Activated naive CD4-positive, alpha-beta T cell treated with anti-CD3 and anti-CD28 coated beads for 36 hours (primary cell): Measurements from ENCODE around the gene TTC13. TPM values are rescaled to one million over a fixed set of nuclear protein-coding genes. Genes with fewer than 3 reads are reported as not detected.
A peak's percentile ranks its signal among the peaks of the same experiment; 100 is the strongest.
"Not testable (repeated sequence)": the region's sequence is repeated elsewhere in the genome, so short reads cannot be mapped to it uniquely, and the experiment has no call there.

ENCODE experiments used
- CTCF ChIA-PET: fragments of 350-600 bp; sonication (Branson Sonifier 250); formaldehyde crosslinking; loops from one replicate; lab custom pipeline; 2021; ENCODE audit warnings: antibody characterized with exemption; lab: Charles Lee
- DNase-seq: peaks from one replicate; pipeline ENCODE4 v3.0.0-alpha.2; 2020
- H3K27ac Mint-ChIP-seq: one replicate; pipeline ENCODE4 v1.8.0; 2021; ENCODE audit warnings: mild to moderate bottlenecking, mixed read lengths
- H3K27me3 Mint-ChIP-seq: one replicate; pipeline ENCODE4 v1.8.0; 2021; ENCODE audit warnings: low read depth, mixed read lengths
- H3K36me3 Mint-ChIP-seq: one replicate; pipeline ENCODE4 v1.8.0; 2021; ENCODE audit warnings: low read depth, mixed read lengths
- H3K4me1 Mint-ChIP-seq: one replicate; pipeline ENCODE4 v1.8.0; 2021; ENCODE audit warnings: low read depth, mixed read lengths
- H3K4me3 Mint-ChIP-seq: one replicate; pipeline ENCODE4 v1.8.0; 2021; ENCODE audit warnings: mild to moderate bottlenecking, moderate library complexity, mixed read lengths
- H3K9me3 Mint-ChIP-seq: one replicate; pipeline ENCODE4 v1.8.0; 2021; ENCODE audit warnings: mixed read lengths
- intact Hi-C: fragments of 100-400 bp; cut with micrococcal nuclease; formaldehyde crosslinking; loops from one replicate; pipeline ENCODE4 v1.15.1; 2023
- total RNA-seq, 2 experiments: library from RNA; stranded (reverse); gene quantifications; one replicate each; pipeline ENCODE4 v1.2.3, GENCODE V29; 2021

Gene TTC13
- 10 to 100 TPM; 10.9 to 13.2 TPM for total RNA-seq

- CTCF ChIA-PET: interaction anchor here (0.6 to 1.6 kb wide), 9 partner anchors 20 to 1427 kb away, joined by 3 to 7 read pairs (median 3); no protein-coding TSS in a partner anchor
Observed at GRCh38 chr1:230978491-230979388, at the start of gene TTC13, which contains the start of gene ARV1. TTC13 (minus strand) TSS chr1:230978861; CDS start chr1:230978830, 31 bp downstream. ARV1 (plus strand) TSS chr1:230979094; CDS start chr1:230979106, 12 bp downstream.

GRCh38 chr1:231027971-231028370 is 49.3 kb upstream of the TTC13 start:
- no peak overlapping the region for H3K27ac Mint-ChIP-seq
- DNase-seq: no peak
- intact Hi-C loops: no loop called here
- peaks cover 3% of the 10 kb centered on the region for H3K36me3 Mint-ChIP-seq
- no peaks in the 10 kb centered on the region for H3K9me3 Mint-ChIP-seq
- CTCF ChIA-PET: no interaction called here
- peaks cover 8% of the 10 kb centered on the region for H3K4me1 Mint-ChIP-seq
- H3K4me3 Mint-ChIP-seq: no peak overlapping the region
- H3K27me3 Mint-ChIP-seq: no peaks in the 10 kb centered on the region

More at GRCh38 chr1:230978491-230979388, at the start of gene TTC13, which contains the start of gene ARV1:
- Mint-ChIP-seq H3K4me1 (peaks cover 30% of the 10 kb centered on the region), H3K27ac (peak within 1 kb of the TSS; percentile 92), H3K9me3 (no peaks in the 10 kb centered on the region), H3K36me3 (peaks cover 12% of the 10 kb centered on the region), H3K27me3 (no peaks in the 10 kb centered on the region), H3K4me3 (peak within 1 kb of the TSS; percentile 95)
- intact Hi-C loops: loop anchor here (1.0 to 10.0 kb wide), 15 partner anchors 46 to 1974 kb away; partner anchors contain the start of genes C1orf198, COG2, DISC1 and EGLN1
- peak; percentile 97 for DNase-seq

- no peak for DNase-seq
- H3K9me3 Mint-ChIP-seq: no peaks in the 10 kb centered on the region
- no peak overlapping the region for H3K4me3 Mint-ChIP-seq
- H3K27me3 Mint-ChIP-seq: no peaks in the 10 kb centered on the region
- CTCF ChIA-PET: interaction anchor here (0.6 kb wide), 1 partner anchor 219 kb away, joined by 3 read pairs; no protein-coding TSS in a partner anchor
- peaks cover 3% of the 10 kb centered on the region for H3K36me3 Mint-ChIP-seq
- H3K27ac Mint-ChIP-seq: no peak overlapping the region
- intact Hi-C loops: no loop called here
- peaks cover 7% of the 10 kb centered on the region for H3K4me1 Mint-ChIP-seq
Observed at GRCh38 chr1:231027136-231027925, 48.7 kb upstream of the TTC13 start.

GRCh38 chr1:231026576-231026975 is 47.9 kb upstream of the TTC13 start:
- H3K27me3 Mint-ChIP-seq: no peaks in the 10 kb centered on the region
- no peak overlapping the region for H3K27ac Mint-ChIP-seq
- no peaks in the 10 kb centered on the region for H3K9me3 Mint-ChIP-seq
- DNase-seq: no peak
- intact Hi-C loops: no loop called here
- CTCF ChIA-PET: no interaction called here
- no peak overlapping the region for H3K4me3 Mint-ChIP-seq
- peaks cover 7% of the 10 kb centered on the region for H3K4me1 Mint-ChIP-seq
- H3K36me3 Mint-ChIP-seq: peaks cover 3% of the 10 kb centered on the region

GRCh38 chr1:231023150-231023549 is 44.5 kb upstream of the TTC13 start:
- Mint-ChIP-seq H3K9me3 (no peaks in the 10 kb centered on the region), H3K27ac (no peak overlapping the region), H3K27me3 (no peaks in the 10 kb centered on the region), H3K4me3 (no peak overlapping the region), H3K4me1 (peaks cover 9% of the 10 kb centered on the region), H3K36me3 (peaks cover 4% of the 10 kb centered on the region)
- no peak for DNase-seq
- CTCF ChIA-PET: no interaction called here
- intact Hi-C loops: no loop called here

- H3K9me3 Mint-ChIP-seq, H3K27ac Mint-ChIP-seq, DNase-seq, intact Hi-C loops, H3K4me1 Mint-ChIP-seq, H3K4me3 Mint-ChIP-seq, CTCF ChIA-PET, H3K27me3 Mint-ChIP-seq, H3K36me3 Mint-ChIP-seq: not testable (repeated sequence)
Observed at GRCh38 chr1:231022543-231022942, 43.9 kb upstream of the TTC13 start.

- Mint-ChIP-seq H3K36me3 (peaks cover 7% of the 10 kb centered on the region), H3K4me1 (peaks cover 7% of the 10 kb centered on the region)
- CTCF ChIA-PET: no interaction called here
Observed at GRCh38 chr1:231021540-231022031, 42.9 kb upstream of the TTC13 start.

GRCh38 chr1:231020816-231021215 is 42.2 kb upstream of the TTC13 start:
- Mint-ChIP-seq H3K4me1 (peaks cover 7% of the 10 kb centered on the region), H3K4me3 (no peak overlapping the region), H3K36me3 (peaks cover 7% of the 10 kb centered on the region), H3K9me3 (no peaks in the 10 kb centered on the region), H3K27me3 (no peaks in the 10 kb centered on the region), H3K27ac (no peak overlapping the region)
- intact Hi-C loops: no loop called here
- no peak for DNase-seq
- CTCF ChIA-PET: no interaction called here

More at GRCh38 chr1:231021540-231022031, 42.9 kb upstream of the TTC13 start:
- Mint-ChIP-seq H3K4me3 (no peak overlapping the region), H3K27me3 (no peaks in the 10 kb centered on the region), H3K9me3 (no peaks in the 10 kb centered on the region), H3K27ac (no peak overlapping the region)
- no peak for DNase-seq
- intact Hi-C loops: no loop called here

GRCh38 chr1:231020139-231020601 is 41.5 kb upstream of the TTC13 start:
- DNase-seq: peak; percentile 20
- Mint-ChIP-seq H3K36me3 (peaks cover 7% of the 10 kb centered on the region), H3K4me1 (peaks cover 7% of the 10 kb centered on the region), H3K9me3 (no peaks in the 10 kb centered on the region), H3K4me3 (no peak overlapping the region), H3K27me3 (no peaks in the 10 kb centered on the region), H3K27ac (no peak overlapping the region)
- CTCF ChIA-PET: no interaction called here
- intact Hi-C loops: no loop called here

- Mint-ChIP-seq H3K36me3 (peaks cover 7% of the 10 kb centered on the region), H3K9me3 (no peaks in the 10 kb centered on the region), H3K27me3 (no peaks in the 10 kb centered on the region), H3K27ac (no peak overlapping the region), H3K4me3 (no peak overlapping the region), H3K4me1 (peaks cover 7% of the 10 kb centered on the region)
- CTCF ChIA-PET: interaction anchor here (0.7 kb wide), 1 partner anchor 296 kb away, joined by 3 read pairs; no protein-coding TSS in a partner anchor
- DNase-seq: no peak
- intact Hi-C loops: no loop called here
Observed at GRCh38 chr1:231019711-231020110, 41.0 kb upstream of the TTC13 start.

- no peak for DNase-seq
- Mint-ChIP-seq H3K4me3 (no peak overlapping the region), H3K36me3 (peaks cover 7% of the 10 kb centered on the region), H3K9me3 (no peaks in the 10 kb centered on the region), H3K27ac (no peak overlapping the region), H3K27me3 (no peaks in the 10 kb centered on the region), H3K4me1 (peaks cover 7% of the 10 kb centered on the region)
- intact Hi-C loops: no loop called here
- CTCF ChIA-PET: no interaction called here
Observed at GRCh38 chr1:231016966-231017365, 38.3 kb upstream of the TTC13 start.

GRCh38 chr1:231016234-231016633 is 37.6 kb upstream of the TTC13 start:
- DNase-seq: no peak
- H3K9me3 Mint-ChIP-seq: no peaks in the 10 kb centered on the region
- no peaks in the 10 kb centered on the region for H3K27me3 Mint-ChIP-seq
- peaks cover 7% of the 10 kb centered on the region for H3K4me1 Mint-ChIP-seq
- CTCF ChIA-PET: no interaction called here
- intact Hi-C loops: no loop called here
- H3K4me3 Mint-ChIP-seq: no peak overlapping the region
- peaks cover 7% of the 10 kb centered on the region for H3K36me3 Mint-ChIP-seq
- H3K27ac Mint-ChIP-seq: no peak overlapping the region
